Measurements from ENCODE around the gene LRCH1.

The LRCH1 gene

GRCh38 chr13:46684287-46685001 is 131.5 kb downstream of the LRCH1 start:
- Histone ChIP-seq H3K4me3 (ENCODE audit: low read depth, low read length) (no peak overlapping the region), H3K36me3 (ENCODE audit: control insufficient read depth, insufficient read depth, low read length) (no peaks in the 10 kb centered on the region), H3K9ac (ENCODE audit: low read depth, low read length) (no peak overlapping the region), H3K9me3 (ENCODE audit: control insufficient read depth, insufficient read depth, low read length) (no peaks in the 10 kb centered on the region), H3K27me3 (ENCODE audit: control insufficient read depth, insufficient read depth, low read length) (no peaks in the 10 kb centered on the region), H3K4me1 (ENCODE audit: control insufficient read depth, insufficient read depth, low read length) (peaks cover 15% of the 10 kb centered on the region)

GRCh38 chr13:46685006-46685730 is 132.2 kb downstream of the LRCH1 start:
- H3K4me1 ChIP-seq (ENCODE audit: control insufficient read depth, insufficient read depth, low read length) = peaks cover 19% of the 10 kb centered on the region
- no peaks in the 10 kb centered on the region for H3K36me3 ChIP-seq (ENCODE audit: control insufficient read depth, insufficient read depth, low read length)
- H3K9ac ChIP-seq (ENCODE audit: low read depth, low read length) = no peak overlapping the region
- H3K9me3 ChIP-seq (ENCODE audit: control insufficient read depth, insufficient read depth, low read length) = no peaks in the 10 kb centered on the region
- no peak overlapping the region for H3K4me3 ChIP-seq (ENCODE audit: low read depth, low read length)
- no peaks in the 10 kb centered on the region for H3K27me3 ChIP-seq (ENCODE audit: control insufficient read depth, insufficient read depth, low read length)

DNA sequence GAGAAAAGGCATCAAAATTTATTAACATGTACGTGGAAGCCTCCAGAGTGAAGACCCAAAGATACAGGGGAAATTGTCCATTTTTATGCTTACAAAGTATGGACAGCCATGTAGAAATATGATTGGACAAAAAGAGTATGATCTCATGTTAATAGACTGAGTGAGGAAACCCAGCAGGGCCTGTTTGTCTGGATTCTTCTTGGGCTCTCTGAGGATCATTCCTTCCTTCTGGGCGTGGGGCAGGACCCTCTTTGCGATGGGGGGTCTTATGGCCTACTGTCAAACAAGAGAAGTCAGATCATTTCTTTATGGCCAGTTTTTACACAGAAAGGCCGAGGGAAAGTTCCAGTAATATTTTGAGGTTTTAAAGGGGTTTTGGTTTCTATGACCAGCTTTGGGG is 133.2 kb downstream of the LRCH1 start:
- H3K4me3 ChIP-seq (ENCODE audit: low read depth, low read length) = no peak overlapping the region
- H3K4me1 ChIP-seq (ENCODE audit: control insufficient read depth, insufficient read depth, low read length) = peaks cover 19% of the 10 kb centered on the region
- no peaks in the 10 kb centered on the region for H3K27me3 ChIP-seq (ENCODE audit: control insufficient read depth, insufficient read depth, low read length)
- no peaks in the 10 kb centered on the region for H3K36me3 ChIP-seq (ENCODE audit: control insufficient read depth, insufficient read depth, low read length)
- no peaks in the 10 kb centered on the region for H3K9me3 ChIP-seq (ENCODE audit: control insufficient read depth, insufficient read depth, low read length)
- no peak overlapping the region for H3K9ac ChIP-seq (ENCODE audit: low read depth, low read length)

GRCh38 chr13:46687810-46688209 is 134.8 kb downstream of the LRCH1 start:
- Histone ChIP-seq H3K9ac (ENCODE audit: low read depth, low read length) (no peak overlapping the region), H3K36me3 (ENCODE audit: control insufficient read depth, insufficient read depth, low read length) (no peaks in the 10 kb centered on the region), H3K4me1 (ENCODE audit: control insufficient read depth, insufficient read depth, low read length) (peaks cover 19% of the 10 kb centered on the region), H3K27me3 (ENCODE audit: control insufficient read depth, insufficient read depth, low read length) (no peaks in the 10 kb centered on the region), H3K4me3 (ENCODE audit: low read depth, low read length) (no peak overlapping the region), H3K9me3 (ENCODE audit: control insufficient read depth, insufficient read depth, low read length) (no peaks in the 10 kb centered on the region)

GRCh38 chr13:46688306-46688705 is 135.3 kb downstream of the LRCH1 start:
- peaks cover 19% of the 10 kb centered on the region for H3K4me1 ChIP-seq (ENCODE audit: control insufficient read depth, insufficient read depth, low read length)

GRCh38 chr13:46698014-46698413 is 145.0 kb downstream of the LRCH1 start:
- Histone ChIP-seq H3K4me3 (ENCODE audit: low read depth, low read length) (no peak overlapping the region), H3K9me3 (ENCODE audit: control insufficient read depth, insufficient read depth, low read length) (no peaks in the 10 kb centered on the region), H3K4me1 (ENCODE audit: control insufficient read depth, insufficient read depth, low read length) (no peaks in the 10 kb centered on the region), H3K9ac (ENCODE audit: low read depth, low read length) (no peak overlapping the region), H3K27me3 (ENCODE audit: control insufficient read depth, insufficient read depth, low read length) (no peaks in the 10 kb centered on the region), H3K36me3 (ENCODE audit: control insufficient read depth, insufficient read depth, low read length) (peaks cover 6% of the 10 kb centered on the region)

More at GRCh38 chr13:46688306-46688705, 135.3 kb downstream of the LRCH1 start:
- Histone ChIP-seq H3K9ac (ENCODE audit: low read depth, low read length) (no peak overlapping the region), H3K9me3 (ENCODE audit: control insufficient read depth, insufficient read depth, low read length) (no peaks in the 10 kb centered on the region), H3K4me3 (ENCODE audit: low read depth, low read length) (no peak overlapping the region), H3K27me3 (ENCODE audit: control insufficient read depth, insufficient read depth, low read length) (no peaks in the 10 kb centered on the region), H3K36me3 (ENCODE audit: control insufficient read depth, insufficient read depth, low read length) (no peaks in the 10 kb centered on the region)

- H3K9ac ChIP-seq (ENCODE audit: low read depth, low read length) = no peak overlapping the region
- H3K9me3 ChIP-seq (ENCODE audit: control insufficient read depth, insufficient read depth, low read length) = no peaks in the 10 kb centered on the region
- no peaks in the 10 kb centered on the region for H3K4me1 ChIP-seq (ENCODE audit: control insufficient read depth, insufficient read depth, low read length)
- H3K36me3 ChIP-seq (ENCODE audit: control insufficient read depth, insufficient read depth, low read length) = peaks cover 6% of the 10 kb centered on the region
- no peaks in the 10 kb centered on the region for H3K27me3 ChIP-seq (ENCODE audit: control insufficient read depth, insufficient read depth, low read length)
- no peak overlapping the region for H3K4me3 ChIP-seq (ENCODE audit: low read depth, low read length)
These were observed 146.0 kb downstream of the LRCH1 start for GRCh38 chr13:46698910-46699460.

- no peak overlapping the region for H3K9ac ChIP-seq (ENCODE audit: low read depth, low read length)
- H3K27me3 ChIP-seq (ENCODE audit: control insufficient read depth, insufficient read depth, low read length) = no peaks in the 10 kb centered on the region
- no peaks in the 10 kb centered on the region for H3K9me3 ChIP-seq (ENCODE audit: control insufficient read depth, insufficient read depth, low read length)
These were observed 159.6 kb downstream of the LRCH1 start for GRCh38 chr13:46712524-46712923.

DNA sequence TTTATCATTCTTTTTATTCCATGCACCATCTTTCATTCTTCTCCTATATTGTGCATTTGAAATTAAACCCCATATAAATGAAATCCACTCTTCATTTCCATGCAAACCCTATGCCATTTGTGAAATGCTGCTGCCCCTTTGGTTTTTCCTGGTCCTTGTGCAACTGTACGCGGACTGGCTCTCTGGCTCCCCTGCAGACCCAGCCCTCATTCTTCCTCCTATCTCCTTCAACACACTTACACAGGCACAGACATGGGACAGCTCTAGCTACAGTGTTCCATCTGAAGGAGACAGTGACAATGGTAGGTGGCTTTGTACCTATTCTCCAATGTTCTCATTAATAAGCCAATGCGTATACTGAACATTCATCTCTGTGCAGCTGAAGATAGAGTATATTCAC is 162.4 kb downstream of the LRCH1 start:
- Histone ChIP-seq H3K4me3 (ENCODE audit: low read depth, low read length) (no peak overlapping the region), H3K27me3 (ENCODE audit: control insufficient read depth, insufficient read depth, low read length) (no peaks in the 10 kb centered on the region), H3K4me1 (ENCODE audit: control insufficient read depth, insufficient read depth, low read length) (no peaks in the 10 kb centered on the region), H3K36me3 (ENCODE audit: control insufficient read depth, insufficient read depth, low read length) (no peaks in the 10 kb centered on the region), H3K9ac (ENCODE audit: low read depth, low read length) (no peak overlapping the region), H3K9me3 (ENCODE audit: control insufficient read depth, insufficient read depth, low read length) (no peaks in the 10 kb centered on the region)

More at GRCh38 chr13:46712524-46712923, 159.6 kb downstream of the LRCH1 start:
- Histone ChIP-seq H3K36me3 (ENCODE audit: control insufficient read depth, insufficient read depth, low read length) (no peaks in the 10 kb centered on the region), H3K4me1 (ENCODE audit: control insufficient read depth, insufficient read depth, low read length) (no peaks in the 10 kb centered on the region), H3K4me3 (ENCODE audit: low read depth, low read length) (no peak overlapping the region)

DNA sequence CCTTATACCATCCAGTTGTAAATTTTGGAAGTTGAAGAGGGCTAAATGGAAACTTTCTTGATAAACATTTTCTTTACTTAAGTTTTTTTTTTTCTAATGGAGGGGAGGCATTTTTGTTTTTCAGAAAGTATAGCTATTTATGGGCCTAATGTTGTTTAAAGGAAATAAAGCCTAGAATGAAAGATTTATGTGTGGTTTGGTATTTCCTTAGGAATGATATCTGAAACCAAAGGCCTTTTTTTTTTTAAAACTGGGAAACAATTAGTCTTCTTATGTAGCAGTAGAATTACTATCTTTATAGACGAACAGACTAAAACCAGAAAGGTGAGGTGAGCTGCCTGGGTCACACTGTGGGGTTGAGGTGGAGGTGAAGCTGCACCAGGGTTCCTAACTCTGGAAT is 163.9 kb downstream of the LRCH1 start:
- no peaks in the 10 kb centered on the region for H3K9me3 ChIP-seq (ENCODE audit: control insufficient read depth, insufficient read depth, low read length)
- no peak overlapping the region for H3K4me3 ChIP-seq (ENCODE audit: low read depth, low read length)
- H3K4me1 ChIP-seq (ENCODE audit: control insufficient read depth, insufficient read depth, low read length) = no peaks in the 10 kb centered on the region
- H3K9ac ChIP-seq (ENCODE audit: low read depth, low read length) = no peak overlapping the region
- no peaks in the 10 kb centered on the region for H3K27me3 ChIP-seq (ENCODE audit: control insufficient read depth, insufficient read depth, low read length)
- H3K36me3 ChIP-seq (ENCODE audit: control insufficient read depth, insufficient read depth, low read length) = no peaks in the 10 kb centered on the region

DNA sequence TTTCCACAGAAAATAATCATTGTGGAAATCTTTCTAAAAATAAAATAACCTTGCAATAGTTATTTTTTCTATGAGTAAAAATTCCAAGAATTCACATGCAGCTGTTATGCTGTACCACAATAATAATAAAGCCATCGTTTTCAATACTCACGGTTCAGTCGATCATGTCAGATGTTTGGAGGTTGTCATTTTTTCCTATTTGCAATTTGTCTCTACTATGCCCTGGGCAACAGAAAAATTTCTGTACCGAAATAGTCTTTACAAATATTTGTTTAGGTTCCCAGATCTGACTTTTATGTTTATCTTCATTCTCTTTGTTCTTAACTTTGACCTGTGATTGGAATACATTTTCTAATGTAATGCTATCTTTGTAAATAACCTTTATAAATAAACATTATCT is 164.3 kb downstream of the LRCH1 start:
- H3K4me3 ChIP-seq (ENCODE audit: low read depth, low read length) = no peak overlapping the region
- no peaks in the 10 kb centered on the region for H3K36me3 ChIP-seq (ENCODE audit: control insufficient read depth, insufficient read depth, low read length)
- H3K4me1 ChIP-seq (ENCODE audit: control insufficient read depth, insufficient read depth, low read length) = no peaks in the 10 kb centered on the region

GRCh38 chr13:46717856-46718255 is 164.9 kb downstream of the LRCH1 start:
- Histone ChIP-seq H3K4me3 (ENCODE audit: low read depth, low read length) (no peak overlapping the region), H3K4me1 (ENCODE audit: control insufficient read depth, insufficient read depth, low read length) (no peaks in the 10 kb centered on the region), H3K9ac (ENCODE audit: low read depth, low read length) (no peak overlapping the region), H3K27me3 (ENCODE audit: control insufficient read depth, insufficient read depth, low read length) (no peaks in the 10 kb centered on the region), H3K9me3 (ENCODE audit: control insufficient read depth, insufficient read depth, low read length) (no peaks in the 10 kb centered on the region), H3K36me3 (ENCODE audit: control insufficient read depth, insufficient read depth, low read length) (no peaks in the 10 kb centered on the region)

More for the DNA sequence above, 164.3 kb downstream of the LRCH1 start:
- H3K9me3 ChIP-seq (ENCODE audit: control insufficient read depth, insufficient read depth, low read length) = no peaks in the 10 kb centered on the region
- H3K27me3 ChIP-seq (ENCODE audit: control insufficient read depth, insufficient read depth, low read length) = no peaks in the 10 kb centered on the region
- no peak overlapping the region for H3K9ac ChIP-seq (ENCODE audit: low read depth, low read length)

All from iPS-15b (cell line).